HepG2 (cell line): ENCODE data around the gene FBXO41. TPM values are rescaled to one million over a fixed set of nuclear protein-coding genes. Genes with fewer than 3 reads are reported as not detected.

Experiments used
- ATAC-seq: fragments of 200-7000 bp; cut with Tn5 transposase; 3 replicates; pipeline ENCODE4 v1.9.1; 2020; ENCODE audit warnings: mild to moderate bottlenecking, moderate library complexity
- BruUV-seq: library from RNA; stranded (reverse); fragments of 400-500 nt; replicated peaks from 2 replicates; lab custom pipeline; 2021; lab: Mats Ljungman, UMichigan
- CTCF ChIA-PET: fragments of 300-600 bp; formaldehyde crosslinking; extraction: SDS; loops from one replicate; lab custom pipeline; 2021; ENCODE audit warnings: low total read pairs, inconsistent platforms, low intra/inter-chr PET ratio; lab: Yijun Ruan, JAX
- POLR2A ChIA-PET: fragments of 350-600 bp; sonication (Branson Sonifier 250); formaldehyde crosslinking; loops from one replicate; lab custom pipeline; 2020; ENCODE audit warnings: antibody characterized with exemption, inconsistent platforms; lab: Yijun Ruan, JAX
- DNase-seq: peaks from one replicate; pipeline ENCODE4 v3.0.0-alpha.2; 2015; ENCODE audit warnings: low spot score
- FAIRE-seq: peaks from 3 replicates; lab custom pipeline; 2011; peaks lifted over from hg19 to GRCh38; lab: Jason Lieb, UNC
- H2AFZ ChIP-seq: one replicate; pipeline ENCODE4 v1.6.1; 2011; ENCODE audit warnings: low read length, inconsistent platforms
- H3K27ac ChIP-seq: fragments of 300-600 bp; 3 replicates; pipeline ENCODE4 v1.8.0; 2011; ENCODE audit warnings: mixed run types, mild to moderate bottlenecking, mixed read lengths, low read length, inconsistent platforms; ENCODE audit not compliant: insufficient read depth; ENCODE audit errors: extremely low read length
- H3K27me3 ChIP-seq, 2 experiments: fragments of 200-600 bp in 1 of 2; 2 replicates in 1 of 2; 3 replicates in 1 of 2; pipeline versions ENCODE4 v1.6.0 to v1.8.0; 2011; ENCODE audit warnings: low read length in 2 of 2, mild to moderate bottlenecking in 2 of 2, moderate library complexity in 2 of 2, inconsistent platforms in 1 of 2; ENCODE audit not compliant: insufficient read depth in 2 of 2, control insufficient read depth in 1 of 2
- H3K36me3 ChIP-seq, 2 experiments: fragments of 200-600 bp in 1 of 2; replicated peaks in 1 of 2; 2 replicates in 1 of 2; 3 replicates in 1 of 2; pipeline versions ENCODE4 v1.5.1 to v1.8.0; 2011; ENCODE audit warnings: low read length in 2 of 2, inconsistent platforms in 1 of 2; ENCODE audit not compliant: insufficient read depth in 2 of 2, control insufficient read depth in 1 of 2
- H3K4me1 ChIP-seq: 2 replicates; pipeline ENCODE4 v1.5.1; 2012; ENCODE audit warnings: low read length, inconsistent platforms; ENCODE audit not compliant: insufficient read depth
- H3K4me2 ChIP-seq: 2 replicates; pipeline ENCODE4 v1.6.0; 2011; ENCODE audit warnings: low read depth, low read length, inconsistent platforms
- H3K4me3 ChIP-seq, 3 experiments: fragments of 200-600 bp in 1 of 3; sonication (generic), shearing (Covaris generic) in 1 of 3; replicated peaks in 1 of 3; 2 replicates each; pipeline ENCODE4 v1.5.1; 2011 to 2016; ENCODE audit warnings: low read length in 3 of 3, inconsistent platforms in 2 of 3, low read depth in 2 of 3, mild to moderate bottlenecking in 2 of 3, control low read depth in 1 of 3, mixed read lengths in 1 of 3; ENCODE audit not compliant: insufficient read depth in 1 of 3
- H3K79me2 ChIP-seq: one replicate; pipeline ENCODE4 v1.6.1; 2011; ENCODE audit warnings: low read length, inconsistent platforms; ENCODE audit not compliant: insufficient read depth
- H3K9ac ChIP-seq: 2 replicates; pipeline ENCODE4 v1.6.0; 2011; ENCODE audit warnings: mild to moderate bottlenecking, low read depth, low read length, inconsistent platforms; ENCODE audit not compliant: insufficient read depth
- H3K9me3 ChIP-seq: 2 replicates; pipeline ENCODE4 v1.5.1; 2012; ENCODE audit warnings: mild to moderate bottlenecking, low read length
- H4K20me1 ChIP-seq: 2 replicates; pipeline ENCODE4 v1.6.0; 2011; ENCODE audit warnings: inconsistent platforms, mild to moderate bottlenecking, low read length, moderate library complexity; ENCODE audit not compliant: insufficient read depth
- CEBPB ChIP-seq: IDR thresholded peaks from 2 replicates; pipeline ENCODE4 v1.6.1; 2011; ENCODE audit warnings: low read depth, low read length, improper control_type of control experiment, borderline replicate concordance
- FOXO1 ChIP-seq: sonication (generic); formaldehyde crosslinking; IDR thresholded peaks from 2 replicates; pipeline ENCODE4 v1.4.0; 2020; ENCODE audit warnings: missing genetic modification reagents
- HOXA5 ChIP-seq: sonication (generic); formaldehyde crosslinking; IDR thresholded peaks from 2 replicates; pipeline ENCODE4 v1.4.0; 2020; ENCODE audit warnings: missing genetic modification reagents
- KDM2A ChIP-seq: sonication (generic); formaldehyde crosslinking; IDR thresholded peaks from 2 replicates; pipeline ENCODE4 v1.4.0; 2020; ENCODE audit warnings: low read depth, missing genetic modification reagents, borderline replicate concordance
- MAZ ChIP-seq, 2 experiments: sonication (generic) in 1 of 2; formaldehyde crosslinking in 1 of 2; IDR thresholded peaks; 2 replicates each; pipeline versions ENCODE4 v1.5.0 to v1.6.1; 2012 to 2020; ENCODE audit warnings: low read depth in 2 of 2, mild to moderate bottlenecking in 2 of 2, borderline replicate concordance in 1 of 2, improper control_type of control experiment in 1 of 2, low read length in 1 of 2, missing genetic modification reagents in 1 of 2, moderate library complexity in 1 of 2
- PPARG ChIP-seq: conservative IDR thresholded peaks from 2 replicates; pipeline ENCODE4 v1.6.1; 2016; ENCODE audit warnings: missing biosample characterization, missing genetic modification reagents
- SIN3A ChIP-seq: IDR thresholded peaks from 2 replicates; pipeline ENCODE4 v1.6.1; 2011; ENCODE audit warnings: low read depth, mild to moderate bottlenecking, control low read depth, low read length, borderline replicate concordance
- ZFP1 ChIP-seq: IDR thresholded peaks from 2 replicates; pipeline ENCODE4 v1.6.1; 2016
- ZNF329 ChIP-seq: sonication (generic); formaldehyde crosslinking; IDR thresholded peaks from 2 replicates; pipeline ENCODE4 v1.9.0; 2021; ENCODE audit warnings: low read depth, mild to moderate bottlenecking, missing genetic modification reagents
- ZNF589 ChIP-seq: sonication (generic); formaldehyde crosslinking; conservative IDR thresholded peaks from 2 replicates; pipeline ENCODE4 v1.8.0; 2022; ENCODE audit warnings: mild to moderate bottlenecking, moderate library complexity, missing genetic modification reagents
- ZNF776 ChIP-seq: sonication (generic); formaldehyde crosslinking; IDR thresholded peaks from 2 replicates; pipeline ENCODE4 v1.4.0; 2020; ENCODE audit warnings: mild to moderate bottlenecking, missing genetic modification reagents
- WGBS: methylation state at CpG from one replicate; pipeline ENCODE4 v1.1.6; 2017; ENCODE audit warnings: low lambda C conversion rate; 5-methylcytosine and 5-hydroxymethylcytosine counted together
- in situ Hi-C: cut with HindIII; loops from 2 replicates; pipeline ENCODE4 v1.10.0; 2017; ENCODE audit warnings: low pct_unique_long_range_greater_than_20kb; ENCODE audit not compliant: extremely low pct_ligation_motif_present
- intact Hi-C: fragments of 100-400 bp; cut with micrococcal nuclease; formaldehyde crosslinking; loops from one replicate; pipeline ENCODE4 v1.10.0; 2022; ENCODE audit not compliant: unreplicated experiment
- polyA plus RNA-seq, 8 experiments: library from polyadenylated mRNA; depleted of rRNA in 3 of 8; stranded (reverse) in 7 of 8; unstranded in 1 of 8; fragments of >200 nt; fragmentation: Illumina TruSeq in 4 of 8; extraction: Trizol in 4 of 8; gene quantifications; 2 replicates each; pipeline versions ENCODE4 v1.2.1 to v1.2.3, GENCODE V29; 2011 to 2016; ENCODE audit warnings: low read depth in 4 of 8, missing spikeins in 1 of 8, mixed read lengths in 1 of 8; ENCODE audit not compliant: insufficient read depth in 1 of 8
- total RNA-seq, 5 experiments: library from RNA; depleted of rRNA; stranded (reverse); fragments of >200 nt; fragmentation: Illumina TruSeq; extraction: Trizol; gene quantifications; 2 replicates each; pipeline ENCODE4 v1.2.3, GENCODE V29; 2016; ENCODE audit warnings: low read depth in 1 of 5
- TF ChIP-seq, protein P1 (sequence below): sonication (generic); formaldehyde crosslinking; IDR thresholded peaks from 2 replicates; pipeline ENCODE4 v1.4.0; 2020; ENCODE audit warnings: missing genetic modification reagents, borderline replicate concordance
- TF ChIP-seq, protein P2 (sequence below): IDR thresholded peaks from 2 replicates; pipeline ENCODE4 v1.6.1; 2016; ENCODE audit warnings: missing compliant biosample characterization, missing genetic modification reagents, borderline replicate concordance

FBXO41 gene
- total and polyA plus RNA-seq, 2 of the 13 experiments (the other 11 are each of a cell fraction or from before 2014, with no cell fraction given) = 4.2 to 10.3 TPM

- H3K27ac ChIP-seq = no peak overlapping the region
- no peak for DNase-seq
- no peaks in the 10 kb centered on the region for H3K27me3 ChIP-seq
- H3K4me3 ChIP-seq = no peak overlapping the region
- intact Hi-C loops = loop anchor here (10.0 kb wide), 1 partner anchor 168 kb away; the partner anchor contains the start of gene ALMS1
- TF ChIP-seq CEBPB (peak; percentile 63; the same call in 1 of the 2 replicates), ZNF589 (CRISPR knock-in tag) (no peak)
- TF ChIP-seq, protein P1, sequence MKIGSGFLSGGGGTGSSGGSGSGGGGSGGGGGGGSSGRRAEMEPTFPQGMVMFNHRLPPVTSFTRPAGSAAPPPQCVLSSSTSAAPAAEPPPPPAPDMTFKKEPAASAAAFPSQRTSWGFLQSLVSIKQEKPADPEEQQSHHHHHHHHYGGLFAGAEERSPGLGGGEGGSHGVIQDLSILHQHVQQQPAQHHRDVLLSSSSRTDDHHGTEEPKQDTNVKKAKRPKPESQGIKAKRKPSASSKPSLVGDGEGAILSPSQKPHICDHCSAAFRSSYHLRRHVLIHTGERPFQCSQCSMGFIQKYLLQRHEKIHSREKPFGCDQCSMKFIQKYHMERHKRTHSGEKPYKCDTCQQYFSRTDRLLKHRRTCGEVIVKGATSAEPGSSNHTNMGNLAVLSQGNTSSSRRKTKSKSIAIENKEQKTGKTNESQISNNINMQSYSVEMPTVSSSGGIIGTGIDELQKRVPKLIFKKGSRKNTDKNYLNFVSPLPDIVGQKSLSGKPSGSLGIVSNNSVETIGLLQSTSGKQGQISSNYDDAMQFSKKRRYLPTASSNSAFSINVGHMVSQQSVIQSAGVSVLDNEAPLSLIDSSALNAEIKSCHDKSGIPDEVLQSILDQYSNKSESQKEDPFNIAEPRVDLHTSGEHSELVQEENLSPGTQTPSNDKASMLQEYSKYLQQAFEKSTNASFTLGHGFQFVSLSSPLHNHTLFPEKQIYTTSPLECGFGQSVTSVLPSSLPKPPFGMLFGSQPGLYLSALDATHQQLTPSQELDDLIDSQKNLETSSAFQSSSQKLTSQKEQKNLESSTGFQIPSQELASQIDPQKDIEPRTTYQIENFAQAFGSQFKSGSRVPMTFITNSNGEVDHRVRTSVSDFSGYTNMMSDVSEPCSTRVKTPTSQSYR (CRISPR knock-in tag) = no peak
- in situ Hi-C loops = no loop called here
- FAIRE-seq = no peak
- ChIA-PET POLR2A (interaction anchor here (3.0 to 5.6 kb wide), 2 partner anchors 12 to 17 kb away, joined by 10 to 37 read pairs; partner anchors contain the start of genes CCT7 and PRADC1), CTCF (no interaction called here)
- H3K4me1 ChIP-seq = peaks cover 34% of the 10 kb centered on the region
- peaks cover 12% of the 10 kb centered on the region; the same call in 1 of the 2 replicates for H4K20me1 ChIP-seq
- no peak overlapping the region for H3K4me2 ChIP-seq
- no TSS peak for BruUV-seq
- no peak overlapping the region for H2AFZ ChIP-seq
- no peaks in the 10 kb centered on the region for H3K9me3 ChIP-seq
- 95% methylated on average over 5 of the region's 5 CpGs for whole genome bisulfite sequencing
- H3K79me2 ChIP-seq = peaks cover 48% of the 10 kb centered on the region
- no peak overlapping the region for H3K9ac ChIP-seq
- peaks cover 21 to 46% of the 10 kb centered on the region in 2 experiments for H3K36me3 ChIP-seq
- no peak for ATAC-seq
These were observed 67.1 kb downstream of the FBXO41 start for GRCh38 chr2:73217160-73217559.

- Histone ChIP-seq H3K27ac (peak overlapping the region; percentile 92), H3K9me3 (no peaks in the 10 kb centered on the region), H3K79me2 (peaks cover 48% of the 10 kb centered on the region), H3K27me3 (no peaks in the 10 kb centered on the region), H3K9ac (peak overlapping the region; percentile 96), H3K4me2 (peak overlapping the region; percentile 99), H3K36me3 (peaks cover 8 to 27% of the 10 kb centered on the region in 2 experiments), H2AFZ (no peak overlapping the region), H4K20me1 (peaks cover 12% of the 10 kb centered on the region; the same call in 1 of the 2 replicates), H3K4me1 (peaks cover 50% of the 10 kb centered on the region)
- FAIRE-seq = no peak
- intact Hi-C loops = loop anchor here (10.0 kb wide), 1 partner anchor 170 kb away; the partner anchor contains the start of gene ALMS1
- 14% methylated on average over 4 of the region's 4 CpGs for WGBS
- DNase-seq = no peak
- ChIA-PET CTCF (no interaction called here), POLR2A (interaction anchor here (0.8 to 1.6 kb wide), 5 partner anchors 10 to 45 kb away, joined by 3 to 19 read pairs (median 4); partner anchors contain the start of genes CCT7 and PRADC1)
- no peak for ATAC-seq
- BruUV-seq = no TSS peak
- in situ Hi-C loops = no loop called here
- TF ChIP-seq KDM2A (CRISPR knock-in tag) (no peak), FOXO1 (CRISPR knock-in tag) (no peak), MAZ (IDR thresholded peaks at IDR 0.05; ENCODE audit: borderline replicate concordance, low read depth, low read length) (no peak), MAZ (CRISPR knock-in tag; IDR thresholded peaks at IDR 0.05; ENCODE audit: low read depth) (no peak), ZFP1 (no peak), ZNF776 (no peak), PPARG (CRISPR knock-in tag) (no peak), ZNF329 (CRISPR knock-in tag) (no peak), SIN3A (0 out of 2 replicates have a peak, but pooled peaks have one; percentile 25), HOXA5 (no peak)
- TF ChIP-seq, protein P2, sequence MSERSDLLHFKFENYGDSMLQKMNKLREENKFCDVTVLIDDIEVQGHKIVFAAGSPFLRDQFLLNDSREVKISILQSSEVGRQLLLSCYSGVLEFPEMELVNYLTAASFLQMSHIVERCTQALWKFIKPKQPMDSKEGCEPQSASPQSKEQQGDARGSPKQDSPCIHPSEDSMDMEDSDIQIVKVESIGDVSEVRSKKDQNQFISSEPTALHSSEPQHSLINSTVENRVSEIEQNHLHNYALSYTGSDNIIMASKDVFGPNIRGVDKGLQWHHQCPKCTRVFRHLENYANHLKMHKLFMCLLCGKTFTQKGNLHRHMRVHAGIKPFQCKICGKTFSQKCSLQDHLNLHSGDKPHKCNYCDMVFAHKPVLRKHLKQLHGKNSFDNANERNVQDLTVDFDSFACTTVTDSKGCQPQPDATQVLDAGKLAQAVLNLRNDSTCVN = peak; percentile 95
- TF ChIP-seq, all 625 proteins: peak for 2
- peak overlapping the region; percentile 86 to 93 (median 91) for H3K4me3 ChIP-seq
These were observed 69.0 kb downstream of the FBXO41 start for GRCh38 chr2:73215254-73215653.
